T-helper 1 cell treated with Interleukin-12 subunit alpha and Interleukin-12 subunit beta and Interleukin-4 antibody, amounts not matched to agents 30 ng/mL and 1 ng/mL, for 36 hours (primary cell): ENCODE results near the gene BRPF3. TPM values are rescaled to one million over a fixed set of nuclear protein-coding genes. Genes with fewer than 3 reads are reported as not detected.

Experiments
- intact Hi-C: fragments of 100-400 bp; cut with micrococcal nuclease; formaldehyde crosslinking; loops from one replicate; pipeline ENCODE4 v1.15.1; 2024
- total RNA-seq: library from RNA; stranded (reverse); gene quantifications from 2 replicates; pipeline ENCODE4 v1.2.3, GENCODE V29; 2022

Gene BRPF3
- total RNA-seq, 1 donor from 2014 or later: 23.3 TPM

DNA sequence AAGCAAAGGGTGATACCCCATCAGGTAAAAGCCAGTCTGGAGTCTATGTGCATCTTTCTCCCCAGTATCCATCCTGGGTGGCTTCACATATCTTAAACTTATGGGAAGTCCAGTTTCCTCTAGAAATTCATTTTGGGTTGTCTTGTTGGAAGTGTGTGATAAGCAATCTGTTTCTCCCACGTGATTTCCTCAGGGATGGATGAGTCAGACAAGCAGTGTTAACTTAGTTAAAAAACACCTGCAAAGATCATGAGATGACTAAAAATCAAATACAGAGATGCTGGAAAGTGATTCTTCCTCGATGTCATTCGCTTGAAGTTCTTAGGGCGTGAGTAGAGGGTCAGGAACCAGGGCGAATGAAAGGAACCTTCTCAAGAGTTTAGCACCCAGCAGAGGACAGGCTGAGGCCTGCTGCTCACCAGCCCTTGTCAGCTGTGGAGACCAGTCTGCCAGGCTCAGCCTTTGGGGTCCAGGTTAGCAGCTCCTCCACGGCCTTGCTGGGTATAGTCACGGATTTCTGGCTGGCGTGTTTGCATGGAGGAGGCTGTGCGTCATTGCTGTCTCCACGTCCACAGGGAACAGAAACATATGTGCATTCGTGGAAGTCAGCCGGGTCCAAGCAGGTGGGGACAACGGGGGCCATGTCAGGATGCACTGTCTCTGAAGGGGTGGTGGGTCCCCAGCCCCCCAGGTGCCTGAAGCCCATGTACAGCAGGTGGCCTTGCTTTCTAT, 70.5 kb downstream of the BRPF3 start:
- intact Hi-C loops: no loop called here

GRCh38 chr6:36267731-36268477, 71.4 kb downstream of the BRPF3 start:
- intact Hi-C loops: no loop called here

GRCh38 chr6:36268478-36269275, 72.1 kb downstream of the BRPF3 start:
- intact Hi-C loops: no loop called here

- intact Hi-C loops: no loop called here
These were observed 73.5 kb downstream of the BRPF3 start, which contains the start of gene PNPLA1 for GRCh38 chr6:36269834-36270705. Gene PNPLA1, plus strand, starts transcription at chr6:36270060. Its CDS starts 400 bp downstream, at chr6:36270460.

GRCh38 chr6:36272234-36272633, 75.7 kb downstream of the BRPF3 start:
- intact Hi-C loops: no loop called here

GRCh38 chr6:36273067-36273466, 76.5 kb downstream of the BRPF3 start:
- intact Hi-C loops: no loop called here

GRCh38 chr6:36273802-36274514, 77.4 kb downstream of the BRPF3 start:
- intact Hi-C loops: no loop called here

DNA sequence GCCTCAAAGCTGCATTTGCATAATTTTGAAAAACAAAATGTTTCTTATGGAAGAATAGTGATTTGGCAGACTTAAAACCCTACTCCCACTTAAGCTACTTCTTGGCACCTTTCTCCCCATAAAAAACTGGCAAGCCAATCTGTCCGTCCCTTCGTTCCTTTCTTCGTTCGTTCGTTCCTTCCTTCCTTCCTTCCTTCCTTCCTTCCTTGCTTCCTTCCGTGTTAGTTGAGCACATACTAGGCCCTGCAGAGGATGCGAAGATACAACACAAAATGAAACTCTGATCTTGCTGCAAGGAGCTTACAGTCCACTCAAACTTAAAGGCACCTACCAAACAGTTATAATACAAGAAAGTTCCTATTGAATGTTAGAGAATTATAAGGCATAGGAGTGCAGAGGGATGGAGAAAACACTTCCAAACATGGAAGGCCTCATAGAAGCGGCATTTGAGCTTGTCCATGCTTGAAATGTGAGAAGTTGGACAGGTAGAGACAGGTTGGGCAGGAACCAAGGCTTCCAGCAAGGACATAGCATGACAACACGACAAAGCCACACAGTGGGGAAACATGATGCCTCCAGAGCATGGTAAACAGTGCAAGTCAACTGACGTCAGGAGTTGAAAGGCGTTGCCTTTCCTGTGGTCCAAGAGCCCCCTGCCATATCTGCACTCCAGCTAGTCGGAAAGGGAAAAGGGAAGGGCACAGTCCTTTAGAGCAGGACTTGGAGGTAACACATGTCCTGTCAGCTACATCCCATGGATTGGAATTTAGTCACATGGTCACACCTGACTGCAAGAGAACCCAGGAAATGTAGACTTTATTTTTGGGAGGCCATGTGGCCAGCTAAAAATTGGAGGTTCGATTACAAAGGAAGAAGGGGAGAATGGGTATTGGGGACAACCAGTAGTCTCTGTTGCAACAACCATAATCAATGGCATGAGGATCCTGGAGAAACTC, 80.3 kb downstream of the BRPF3 start:
- intact Hi-C loops: no loop called here

DNA sequence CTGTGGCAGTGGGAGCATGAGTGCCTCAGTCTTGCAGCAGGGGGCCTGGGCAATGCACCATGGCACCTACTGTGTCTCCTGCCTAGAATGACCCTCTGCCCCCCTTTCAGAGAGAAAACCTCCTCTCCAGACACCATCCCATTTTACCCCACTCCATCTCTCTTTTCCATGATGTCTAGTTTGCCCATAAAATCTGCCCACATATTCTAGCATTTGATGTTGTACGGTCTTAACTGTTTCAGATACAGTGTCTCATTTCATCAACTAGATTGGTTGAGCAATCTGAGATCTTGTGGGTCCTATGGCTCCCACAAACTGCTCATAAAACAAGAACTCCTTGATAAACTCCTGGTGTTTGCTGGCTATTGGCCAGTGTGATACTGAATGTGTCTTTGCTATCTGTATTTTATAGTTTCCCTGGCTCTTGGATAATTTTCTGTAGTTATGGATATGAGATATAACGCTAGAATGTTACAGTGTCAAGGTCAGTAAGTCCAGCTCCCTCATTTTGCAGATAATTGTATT, 81.5 kb downstream of the BRPF3 start:
- intact Hi-C loops: no loop called here

DNA sequence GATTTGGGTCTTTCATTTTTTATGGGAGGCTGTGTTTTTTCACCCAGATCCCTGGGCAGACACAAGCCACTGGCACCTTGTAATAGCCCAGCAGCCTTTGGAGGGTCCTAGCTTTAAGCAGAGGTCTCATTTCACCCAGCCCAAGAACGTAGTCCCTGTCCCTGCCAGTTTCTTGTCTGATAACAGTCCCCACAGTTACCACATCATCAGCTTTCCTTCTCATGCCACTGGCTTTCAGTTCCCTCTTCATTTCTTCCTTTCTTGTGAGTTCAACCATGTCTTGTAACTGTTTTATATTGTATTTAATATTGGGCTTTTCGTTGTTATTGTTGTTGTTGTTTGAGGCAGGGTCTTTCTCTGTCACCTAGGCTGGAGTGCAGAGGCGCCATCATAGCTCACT, 83.9 kb downstream of the BRPF3 start:
- intact Hi-C loops: no loop called here

GRCh38 chr6:36280983-36281382, 84.4 kb downstream of the BRPF3 start:
- intact Hi-C loops: no loop called here

Other genes with a start within 250 kb of the BRPF3 start
- not detected in 2 replicates for gene SLC26A8, start 172.1 kb upstream of the BRPF3 start, total RNA-seq
- 62.9 and 64.9 TPM in 2 replicates for gene MAPK14, start 168.9 kb upstream of the BRPF3 start, total RNA-seq
- gene MAPK13, start 66.2 kb upstream of the BRPF3 start, total RNA-seq: 26.6 and 28.8 TPM in 2 replicates
- not detected in 2 replicates for gene PNPLA1, start 73.3 kb downstream of the BRPF3 start, total RNA-seq
- gene BNIP5, start 140.1 kb downstream of the BRPF3 start, total RNA-seq: 0.10 TPM in 1 of 2 replicates, not detected in the other
- 9.5 and 10.0 TPM in 2 replicates for gene ETV7, start 190.9 kb downstream of the BRPF3 start, total RNA-seq
- gene PXT1, start 246.1 kb downstream of the BRPF3 start, total RNA-seq: 0.22 and 0.25 TPM in 2 replicates
- gene KCTD20, start 246.3 kb downstream of the BRPF3 start, total RNA-seq: 61.4 and 62.4 TPM in 2 replicates